Nephron (organoid): Measurements from ENCODE around the gene BCL11B.

Experiments used
- H3K27ac Mint-ChIP-seq, 3 experiments: 2 replicates each; pipeline ENCODE4 v1.8.0; 2020; ENCODE audit warnings: mixed read lengths in 3 of 3, mild to moderate bottlenecking in 2 of 3, moderate library complexity in 1 of 3
- H3K27me3 Mint-ChIP-seq: 2 replicates; pipeline ENCODE4 v1.8.0; 2021; ENCODE audit warnings: low read depth, mild to moderate bottlenecking, moderate library complexity, mixed read lengths
- H3K36me3 Mint-ChIP-seq: 2 replicates; pipeline ENCODE4 v1.8.0; 2020; ENCODE audit warnings: low read depth, mixed read lengths
- H3K4me1 Mint-ChIP-seq: 2 replicates; pipeline ENCODE4 v1.8.0; 2020; ENCODE audit warnings: mixed read lengths
- H3K4me3 Mint-ChIP-seq, 3 experiments: 2 replicates each; pipeline ENCODE4 v1.8.0; 2020; ENCODE audit warnings: mild to moderate bottlenecking in 3 of 3, mixed read lengths in 3 of 3, moderate library complexity in 2 of 3
- H3K9me3 Mint-ChIP-seq: 2 replicates; pipeline ENCODE4 v1.8.0; 2020; ENCODE audit warnings: mixed read lengths
- TF ChIP-seq, protein P1 (sequence below), 3 experiments: fragments of 200-600 bp; sonication (generic); IDR thresholded peaks; one replicate each; pipeline ENCODE4 v1.5.0; 2021; ENCODE audit warnings: antibody characterized with exemption in 3 of 3; ENCODE audit not compliant: unreplicated experiment in 3 of 3

BCL11B gene

DNA sequence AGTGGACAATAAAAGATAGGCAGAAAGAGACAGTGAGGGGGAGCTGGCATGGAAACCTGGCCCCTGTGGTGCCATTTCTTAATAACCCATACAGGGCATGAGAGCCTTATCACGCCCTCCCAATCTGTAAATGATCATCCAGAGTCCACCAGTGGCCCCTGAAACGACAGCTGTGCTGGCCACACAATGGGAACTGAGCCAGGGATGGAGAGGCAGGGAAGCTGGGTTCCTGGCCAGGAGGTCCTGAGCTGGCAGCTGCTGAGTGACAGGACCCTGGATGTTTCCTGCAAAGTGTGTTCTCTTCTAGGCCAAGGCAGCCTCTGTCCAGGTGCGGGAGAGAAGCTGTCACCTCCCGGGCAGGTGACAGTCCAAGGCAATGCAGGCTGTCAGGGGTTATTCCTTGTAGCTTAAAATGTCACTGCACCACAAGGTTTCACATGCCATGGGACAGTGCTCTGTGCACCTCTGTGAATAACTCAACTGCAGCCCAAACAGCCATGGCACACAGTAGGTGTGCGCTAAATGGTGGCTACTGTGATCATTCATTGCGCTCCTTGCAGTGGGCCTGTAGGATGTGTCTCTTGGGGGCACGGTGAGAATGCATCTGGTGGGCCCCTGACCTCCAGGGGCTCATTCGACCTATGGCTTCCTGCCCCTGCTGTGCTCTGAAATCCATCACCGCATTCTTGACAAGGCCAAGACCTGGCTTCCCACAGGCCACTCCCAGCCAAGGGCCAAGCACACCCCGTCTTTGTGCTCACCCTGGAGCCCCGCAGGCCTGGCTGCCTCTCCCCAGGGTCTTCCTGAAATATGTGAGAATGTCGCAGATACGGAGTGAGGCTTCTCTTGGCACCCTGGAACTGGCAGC is 46.3 kb upstream of the BCL11B start:
- Mint-ChIP-seq H3K9me3 (no peaks in the 10 kb centered on the region), H3K27me3 (peaks cover 13% of the 10 kb centered on the region)

DNA sequence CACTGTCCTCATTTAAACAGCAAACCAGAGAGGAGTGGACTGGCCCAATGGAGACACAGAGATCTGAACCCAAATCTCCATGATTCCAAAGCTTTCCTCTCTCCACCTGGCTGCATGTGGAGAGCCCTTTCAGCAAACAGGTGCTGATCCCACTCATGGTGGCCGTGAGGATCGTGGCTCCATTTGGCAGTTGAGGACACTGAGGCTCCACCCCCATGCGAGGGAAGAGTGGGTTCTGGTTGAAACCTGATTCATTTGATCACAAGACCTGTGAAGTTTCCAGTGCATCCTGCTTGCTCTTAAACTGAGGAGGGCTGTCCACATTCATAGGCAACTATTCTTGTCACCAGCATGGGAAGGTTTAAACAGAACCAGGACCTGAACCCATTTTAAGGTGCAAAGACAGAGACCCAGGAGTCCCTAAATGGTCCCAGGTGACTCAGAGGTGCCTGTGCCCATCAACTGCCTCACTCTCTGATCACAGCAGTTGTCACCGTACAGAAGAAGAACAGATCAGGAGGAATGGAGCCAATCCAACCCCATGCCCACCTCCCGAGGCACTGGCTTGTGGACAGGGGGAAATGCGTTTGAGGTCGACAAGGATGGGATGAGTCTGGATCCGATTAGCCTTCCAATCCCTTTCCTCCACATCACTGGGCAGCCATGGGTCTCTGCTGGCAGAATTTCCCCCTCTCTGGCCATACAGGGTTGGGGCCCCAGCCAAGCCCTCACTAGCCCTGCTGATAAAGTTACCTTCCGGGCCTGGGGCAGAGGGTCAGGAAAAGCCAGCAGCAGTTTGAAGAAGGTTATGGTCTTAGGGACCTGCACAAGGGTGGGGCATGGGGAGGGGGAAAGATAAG is 45.5 kb upstream of the BCL11B start:
- peaks cover 7% of the 10 kb centered on the region for H3K4me1 Mint-ChIP-seq
- no peaks in the 10 kb centered on the region for H3K9me3 Mint-ChIP-seq
- H3K27ac Mint-ChIP-seq = no peak overlapping the region
- TF ChIP-seq, protein P1, sequence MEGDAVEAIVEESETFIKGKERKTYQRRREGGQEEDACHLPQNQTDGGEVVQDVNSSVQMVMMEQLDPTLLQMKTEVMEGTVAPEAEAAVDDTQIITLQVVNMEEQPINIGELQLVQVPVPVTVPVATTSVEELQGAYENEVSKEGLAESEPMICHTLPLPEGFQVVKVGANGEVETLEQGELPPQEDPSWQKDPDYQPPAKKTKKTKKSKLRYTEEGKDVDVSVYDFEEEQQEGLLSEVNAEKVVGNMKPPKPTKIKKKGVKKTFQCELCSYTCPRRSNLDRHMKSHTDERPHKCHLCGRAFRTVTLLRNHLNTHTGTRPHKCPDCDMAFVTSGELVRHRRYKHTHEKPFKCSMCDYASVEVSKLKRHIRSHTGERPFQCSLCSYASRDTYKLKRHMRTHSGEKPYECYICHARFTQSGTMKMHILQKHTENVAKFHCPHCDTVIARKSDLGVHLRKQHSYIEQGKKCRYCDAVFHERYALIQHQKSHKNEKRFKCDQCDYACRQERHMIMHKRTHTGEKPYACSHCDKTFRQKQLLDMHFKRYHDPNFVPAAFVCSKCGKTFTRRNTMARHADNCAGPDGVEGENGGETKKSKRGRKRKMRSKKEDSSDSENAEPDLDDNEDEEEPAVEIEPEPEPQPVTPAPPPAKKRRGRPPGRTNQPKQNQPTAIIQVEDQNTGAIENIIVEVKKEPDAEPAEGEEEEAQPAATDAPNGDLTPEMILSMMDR (IDR thresholded peaks at IDR 0.05; ENCODE audit: unreplicated experiment in 3 of 3) = no peak
- peaks cover 13% of the 10 kb centered on the region for H3K27me3 Mint-ChIP-seq
- no peaks in the 10 kb centered on the region for H3K36me3 Mint-ChIP-seq
- no peak overlapping the region for H3K4me3 Mint-ChIP-seq

More for the DNA sequence above, 46.3 kb upstream of the BCL11B start:
- Mint-ChIP-seq H3K4me3 (no peak overlapping the region), H3K36me3 (no peaks in the 10 kb centered on the region), H3K4me1 (peaks cover 7% of the 10 kb centered on the region), H3K27ac (no peak overlapping the region)
- TF ChIP-seq, protein P1 (IDR thresholded peaks at IDR 0.05; ENCODE audit: unreplicated experiment in 3 of 3) = no peak

DNA sequence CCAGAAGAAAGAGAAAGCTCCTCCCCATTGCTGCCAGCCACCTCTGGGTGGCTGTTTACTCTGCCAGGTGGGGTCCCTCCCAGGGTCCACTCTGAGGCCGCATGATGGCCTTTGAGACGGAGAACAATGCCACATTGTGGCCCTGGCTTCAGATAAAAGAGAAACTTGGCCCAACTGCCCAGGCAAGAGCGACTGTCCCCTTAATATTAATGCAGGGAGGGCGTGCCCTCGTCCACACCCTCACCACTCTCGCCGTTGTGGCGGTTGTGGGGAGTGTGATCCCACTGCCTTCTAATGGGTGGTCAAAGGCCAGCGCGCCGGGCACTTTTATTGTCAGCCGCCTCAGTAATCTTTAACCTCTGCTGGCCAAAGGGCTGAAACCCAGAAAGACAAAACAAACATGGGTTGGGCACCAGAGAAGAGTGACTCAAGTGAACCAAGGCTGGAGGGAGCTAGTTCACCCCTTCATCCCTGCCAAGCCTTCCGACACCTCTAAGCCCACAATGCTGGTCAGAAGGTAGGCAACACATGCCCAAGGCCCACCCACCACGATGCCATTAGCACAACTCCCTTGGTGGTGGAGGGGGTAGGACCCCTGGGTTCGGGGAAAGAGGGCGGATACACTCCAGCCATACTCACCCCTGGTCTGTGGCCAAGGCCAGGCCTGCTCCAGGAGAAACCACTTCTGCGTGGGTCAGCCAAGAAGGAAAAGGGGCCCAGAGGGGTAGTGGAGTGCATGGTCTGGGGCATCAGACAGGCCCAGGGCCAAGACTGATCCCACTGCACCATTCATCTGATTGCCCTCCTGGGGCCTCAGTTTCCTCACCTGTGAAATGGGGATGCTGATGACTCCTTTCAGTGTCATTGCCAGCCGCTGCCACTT is 44.5 kb upstream of the BCL11B start:
- Mint-ChIP-seq H3K4me3 (no peak overlapping the region), H3K36me3 (no peaks in the 10 kb centered on the region), H3K9me3 (no peaks in the 10 kb centered on the region), H3K4me1 (peaks cover 4% of the 10 kb centered on the region), H3K27me3 (peaks cover 12% of the 10 kb centered on the region), H3K27ac (no peak overlapping the region)
- TF ChIP-seq, protein P1 (IDR thresholded peaks at IDR 0.05; ENCODE audit: unreplicated experiment in 3 of 3) = no peak

DNA sequence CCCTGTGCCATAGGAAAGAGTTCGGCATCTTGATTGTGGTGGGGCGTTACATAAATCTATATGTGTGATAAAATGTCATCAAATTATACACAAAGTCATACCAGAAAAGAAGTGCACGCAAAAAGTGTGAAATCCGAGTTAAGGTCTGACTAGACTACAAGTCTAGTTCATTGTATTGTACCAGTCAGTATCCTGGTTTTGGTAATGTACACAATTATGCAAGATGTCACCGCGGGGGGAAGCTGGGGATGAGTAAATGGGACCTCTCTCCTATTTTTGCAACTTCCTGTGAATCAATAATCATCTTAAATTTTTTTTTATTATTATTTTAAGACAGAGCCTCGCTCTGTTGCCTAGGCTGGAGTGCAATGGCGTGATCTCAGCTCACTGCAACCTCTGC is 43.2 kb upstream of the BCL11B start:
- Mint-ChIP-seq H3K36me3 (no peaks in the 10 kb centered on the region), H3K27ac (no peak overlapping the region), H3K4me1 (no peaks in the 10 kb centered on the region), H3K27me3 (peaks cover 9% of the 10 kb centered on the region), H3K9me3 (peaks cover 7% of the 10 kb centered on the region), H3K4me3 (no peak overlapping the region)
- TF ChIP-seq, protein P1 (IDR thresholded peaks at IDR 0.05; ENCODE audit: unreplicated experiment in 3 of 3) = no peak

DNA sequence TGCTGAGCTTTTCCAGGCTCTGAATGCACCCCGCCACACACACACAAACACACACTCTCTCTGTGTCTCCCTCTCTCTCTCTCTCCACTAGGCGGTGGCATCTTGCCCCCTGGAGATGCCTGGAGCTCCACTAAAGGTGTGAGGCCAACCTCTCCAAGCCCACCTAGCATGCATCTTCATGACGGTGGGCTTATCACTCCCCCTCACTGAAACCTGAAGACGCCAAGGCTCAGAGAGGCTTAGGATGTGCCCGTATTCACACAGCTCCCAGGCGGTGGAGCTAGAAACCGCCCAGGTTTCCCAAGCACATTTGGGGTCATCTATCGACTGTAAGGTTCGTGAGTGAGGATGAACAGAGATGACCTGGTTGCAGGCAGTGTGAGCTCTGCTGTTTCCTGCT is 42.6 kb upstream of the BCL11B start:
- Mint-ChIP-seq H3K4me1 (no peaks in the 10 kb centered on the region), H3K27ac (no peak overlapping the region), H3K27me3 (peaks cover 7% of the 10 kb centered on the region), H3K9me3 (peaks cover 9% of the 10 kb centered on the region), H3K36me3 (no peaks in the 10 kb centered on the region), H3K4me3 (no peak overlapping the region)
- TF ChIP-seq, protein P1 (IDR thresholded peaks at IDR 0.05; ENCODE audit: unreplicated experiment in 3 of 3) = no peak
